ENCODE data around the gene DPF3.

DPF3 gene

DNA sequence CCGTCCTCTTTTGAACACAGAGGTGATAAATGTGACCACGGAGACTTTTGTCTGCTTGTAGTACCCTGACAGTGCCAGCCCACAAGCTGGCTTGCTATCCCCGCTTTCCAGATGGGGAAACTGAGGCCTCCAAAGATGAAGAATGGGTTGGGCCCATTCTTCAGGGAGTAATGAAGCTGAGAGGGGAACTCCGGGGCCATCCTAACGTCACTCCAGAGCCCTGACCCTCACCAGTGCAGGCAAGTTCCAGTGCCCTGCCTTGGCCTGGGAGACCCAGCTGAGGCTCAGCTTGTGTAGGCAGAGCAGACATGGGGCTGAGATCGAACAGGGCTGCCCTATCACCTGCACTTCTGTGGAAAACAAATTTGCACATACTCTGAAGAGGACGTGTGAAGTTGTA is 277.1 kb downstream of the DPF3 start:
- no peak for DNase-seq (ENCODE audit: low read depth in 3 of 3)

DNA sequence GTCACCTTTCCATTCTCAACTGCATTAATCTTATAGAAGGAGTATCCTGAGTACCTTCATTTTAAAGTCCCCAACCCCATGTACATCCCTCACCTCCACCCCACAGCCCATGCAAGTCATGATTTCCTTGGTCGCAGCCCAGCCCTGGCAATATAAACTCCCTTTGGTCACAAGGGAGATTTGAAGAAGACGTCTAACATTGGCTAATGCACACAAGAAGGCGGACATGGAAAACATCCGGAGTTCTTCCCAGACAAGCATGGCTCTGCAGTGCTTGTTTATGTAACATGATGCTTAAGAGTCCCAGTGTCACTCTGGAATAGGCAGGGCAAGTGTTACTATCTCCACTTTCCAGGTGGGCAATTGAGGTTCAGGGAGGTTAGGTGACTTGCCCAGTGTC is 277.6 kb downstream of the DPF3 start:
- DNase-seq (ENCODE audit: low read depth in 3 of 3), result no peak

DNA sequence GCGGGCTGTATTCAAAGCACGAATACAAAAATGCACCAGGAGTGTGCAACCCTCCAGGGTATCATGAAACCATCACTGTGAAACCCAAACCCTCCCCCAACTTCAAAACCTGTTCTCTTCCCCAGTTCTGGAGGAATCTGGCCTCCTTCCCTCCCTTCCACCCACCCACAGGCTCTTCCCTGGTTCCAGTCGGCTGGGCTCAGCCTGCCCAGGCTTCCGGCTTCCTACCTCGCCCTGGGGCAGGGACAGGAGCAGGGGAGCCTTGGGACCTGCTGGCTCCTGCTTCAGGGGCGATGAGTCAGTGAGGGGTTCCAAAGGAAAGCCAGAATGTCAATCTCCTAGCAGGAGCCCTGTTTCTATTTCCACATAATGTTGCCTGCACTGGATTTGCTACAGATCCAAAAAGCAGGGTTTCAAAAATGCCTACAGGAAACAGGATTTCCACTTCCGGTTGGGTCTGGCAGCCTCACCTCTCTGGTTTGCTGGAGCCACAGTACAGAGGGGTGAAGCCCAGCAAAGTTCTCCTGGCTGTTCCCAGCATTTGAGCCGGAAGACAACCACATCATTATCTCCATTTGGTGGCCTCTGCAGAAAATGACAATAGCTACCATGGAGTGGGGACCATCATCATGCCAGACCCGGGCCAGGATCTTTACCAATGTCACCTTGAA is 278.3 kb downstream of the DPF3 start:
- no peak for DNase-seq (ENCODE audit: low read depth in 3 of 3)

DNA sequence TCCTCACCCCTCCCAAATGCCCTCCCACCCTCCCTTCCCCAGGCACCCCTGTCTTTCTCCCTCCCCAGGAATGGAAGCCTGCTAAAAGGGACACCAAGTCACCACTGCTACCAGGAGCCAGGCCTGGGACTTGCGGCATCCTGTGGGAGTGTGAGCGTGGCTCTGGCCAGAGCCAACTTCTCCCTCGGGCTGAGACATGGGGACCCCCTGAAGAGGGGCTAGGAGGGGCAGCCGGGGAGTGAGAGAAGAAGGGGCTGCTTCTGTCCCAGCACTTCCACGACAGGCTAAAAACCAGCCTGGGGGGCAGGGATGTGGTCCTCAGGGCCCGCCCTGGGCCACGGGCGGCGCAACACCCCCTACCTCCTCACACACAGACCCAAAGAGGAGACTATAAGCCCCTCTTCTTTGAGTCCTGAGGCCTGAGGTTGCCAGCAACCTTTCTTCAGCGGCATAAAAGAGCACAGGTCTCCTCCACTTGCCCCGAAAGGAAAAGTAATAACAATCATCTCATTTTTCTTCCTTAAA is 278.9 kb downstream of the DPF3 start:
- DNase-seq (ENCODE audit: low read depth in 3 of 3), result no peak

GRCh38 chr14:72614365-72614764 is 279.5 kb downstream of the DPF3 start:
- no peak for DNase-seq (ENCODE audit: low read depth in 3 of 3)

DNA sequence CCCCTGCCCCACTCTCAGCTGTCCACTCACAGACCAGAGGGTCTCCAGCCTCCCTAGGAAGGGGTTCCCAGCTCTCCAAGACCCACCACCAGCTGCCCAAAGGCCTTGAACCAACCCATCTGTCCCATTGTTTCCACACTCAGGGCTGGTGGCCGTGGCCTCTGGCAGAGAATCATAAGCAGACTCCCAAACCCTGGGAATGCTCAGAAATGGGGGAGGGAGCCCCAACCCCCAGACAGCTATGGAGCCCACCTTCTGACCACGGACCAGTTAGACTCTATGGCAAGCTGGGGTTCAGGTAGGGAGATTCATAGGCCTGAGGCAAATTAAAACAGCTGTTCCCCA is 280.0 kb downstream of the DPF3 start:
- no peak for DNase-seq (ENCODE audit: low read depth in 3 of 3)

DNA sequence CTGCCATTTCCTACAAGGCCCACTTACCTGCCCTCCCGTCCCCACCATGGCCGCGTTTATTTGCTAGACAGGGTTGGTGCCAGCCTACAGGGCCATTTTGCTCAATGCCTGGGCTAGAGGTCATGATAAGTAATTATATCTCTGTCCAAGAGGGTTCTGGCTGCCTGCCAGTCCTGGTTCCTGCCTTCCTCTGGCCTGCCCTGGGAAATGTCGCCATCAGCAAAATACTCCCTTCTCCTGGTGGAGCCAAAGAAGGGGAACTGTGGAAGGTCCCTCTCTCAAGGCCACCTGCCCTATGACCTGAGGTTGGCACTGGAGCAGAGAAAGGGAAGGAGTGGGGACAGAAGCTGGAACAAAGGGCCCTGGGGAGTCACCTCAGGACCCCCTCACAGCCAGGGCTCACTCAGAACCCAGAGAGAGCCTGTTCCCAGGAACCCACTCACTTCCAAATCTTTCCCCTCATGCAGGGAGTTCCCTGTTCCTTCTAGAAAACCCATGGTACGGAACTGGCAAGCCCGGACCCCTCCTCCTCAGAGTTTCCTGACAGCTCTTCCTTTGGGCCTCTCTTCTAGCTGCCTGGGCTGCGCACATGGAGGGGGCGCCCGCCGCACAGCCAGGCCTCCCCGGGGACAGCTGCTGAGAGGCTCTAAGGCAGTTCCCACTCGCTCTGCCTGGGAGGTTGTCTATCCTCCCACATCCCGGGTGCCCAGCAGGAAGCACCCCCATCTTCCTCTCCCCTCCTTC is 280.5 kb downstream of the DPF3 start:
- no peak for DNase-seq (ENCODE audit: low read depth in 3 of 3)

- DNase-seq (ENCODE audit: low read depth in 3 of 3), result no peak
These were observed 281.9 kb downstream of the DPF3 start for GRCh38 chr14:72612041-72612440.

GRCh38 chr14:72611506-72611905 is 282.4 kb downstream of the DPF3 start:
- DNase-seq (ENCODE audit: low read depth in 3 of 3), result no peak

GRCh38 chr14:72610831-72611200 is 283.1 kb downstream of the DPF3 start:
- no peak for DNase-seq (ENCODE audit: low read depth in 3 of 3)

DNA sequence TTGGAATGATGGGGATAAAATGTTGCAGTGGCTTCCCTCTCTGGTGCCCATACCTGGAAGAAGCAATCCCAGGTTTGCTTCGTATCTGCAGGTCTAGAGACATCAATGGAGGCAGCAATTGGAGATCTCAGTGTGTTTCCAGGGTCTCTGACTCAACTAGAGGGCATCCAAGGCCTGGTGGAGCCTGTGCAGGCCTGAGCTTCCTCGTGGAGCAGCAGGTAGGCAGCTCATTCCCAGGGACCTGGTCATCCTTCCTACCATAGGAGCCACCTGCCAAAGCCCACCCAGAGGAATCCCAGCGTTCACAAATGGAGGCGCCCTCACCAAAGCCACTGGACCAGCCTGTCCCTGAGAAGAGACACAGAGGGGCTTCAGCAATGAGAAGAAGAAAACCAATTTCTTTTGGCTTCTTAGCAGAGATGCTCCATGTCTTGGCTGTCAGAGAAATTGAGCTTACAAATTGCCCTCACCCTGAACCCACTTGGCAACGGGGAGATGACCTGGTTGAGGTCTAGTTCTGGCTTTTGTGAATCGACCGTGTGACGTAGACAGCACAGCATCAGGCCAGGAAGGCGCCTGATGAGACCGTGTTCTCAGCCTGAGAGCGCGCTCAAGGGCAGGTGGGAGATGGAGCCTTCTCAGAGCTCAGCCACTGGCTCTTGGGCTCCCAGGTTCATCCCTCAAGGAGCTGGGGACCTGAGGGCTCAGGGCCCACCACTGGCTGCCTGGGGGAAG is 283.6 kb downstream of the DPF3 start:
- DNase-seq (ENCODE audit: low read depth in 3 of 3), result no peak

- DNase-seq (ENCODE audit: low read depth in 3 of 3), result no peak
These were observed 284.5 kb downstream of the DPF3 start for GRCh38 chr14:72609205-72609916.

- no peak for DNase-seq (ENCODE audit: low read depth in 3 of 3)
These were observed 285.3 kb downstream of the DPF3 start for GRCh38 chr14:72608391-72609204.

DNA sequence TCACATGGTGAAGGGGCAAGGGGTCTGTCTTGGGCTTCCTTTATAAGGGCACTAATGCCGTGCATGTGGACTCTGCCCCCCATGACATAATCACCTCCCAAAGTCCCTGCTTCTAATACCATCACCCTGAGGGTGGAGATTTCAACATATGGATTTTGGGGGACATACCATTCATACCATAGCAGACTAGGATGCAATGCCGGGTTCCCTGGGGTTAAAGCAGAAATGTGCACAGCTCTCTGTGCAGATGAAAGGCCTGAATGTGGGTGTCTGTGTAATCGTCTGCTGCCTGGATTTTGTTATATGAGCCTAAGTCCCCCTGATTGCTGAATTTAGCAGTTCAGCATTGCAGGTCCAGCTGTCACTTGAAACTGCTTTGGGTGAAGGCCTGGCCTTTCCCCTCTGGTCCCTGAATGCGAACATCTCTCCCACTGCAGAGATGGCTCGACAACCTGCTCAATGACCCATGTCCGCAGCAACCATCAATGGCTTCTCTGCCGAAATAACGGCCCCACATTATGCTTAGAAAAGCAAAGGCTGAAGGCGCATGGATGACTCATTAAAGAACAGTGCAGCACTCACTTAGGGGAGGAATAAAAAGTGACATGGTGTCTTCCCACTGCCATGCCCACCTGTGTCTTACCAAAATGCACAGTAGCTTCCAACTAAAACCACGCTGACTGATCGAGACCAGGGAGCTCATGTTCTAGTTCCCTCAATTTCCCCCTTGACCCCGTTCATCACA is 286.3 kb downstream of the DPF3 start:
- no peak for DNase-seq (ENCODE audit: low read depth in 3 of 3)

GRCh38 chr14:72606879-72607278 is 287.0 kb downstream of the DPF3 start:
- no peak for DNase-seq (ENCODE audit: low read depth in 3 of 3)

GRCh38 chr14:72605921-72606220 is 288.0 kb downstream of the DPF3 start:
- DNase-seq (ENCODE audit: low read depth in 3 of 3), result no peak

DNA sequence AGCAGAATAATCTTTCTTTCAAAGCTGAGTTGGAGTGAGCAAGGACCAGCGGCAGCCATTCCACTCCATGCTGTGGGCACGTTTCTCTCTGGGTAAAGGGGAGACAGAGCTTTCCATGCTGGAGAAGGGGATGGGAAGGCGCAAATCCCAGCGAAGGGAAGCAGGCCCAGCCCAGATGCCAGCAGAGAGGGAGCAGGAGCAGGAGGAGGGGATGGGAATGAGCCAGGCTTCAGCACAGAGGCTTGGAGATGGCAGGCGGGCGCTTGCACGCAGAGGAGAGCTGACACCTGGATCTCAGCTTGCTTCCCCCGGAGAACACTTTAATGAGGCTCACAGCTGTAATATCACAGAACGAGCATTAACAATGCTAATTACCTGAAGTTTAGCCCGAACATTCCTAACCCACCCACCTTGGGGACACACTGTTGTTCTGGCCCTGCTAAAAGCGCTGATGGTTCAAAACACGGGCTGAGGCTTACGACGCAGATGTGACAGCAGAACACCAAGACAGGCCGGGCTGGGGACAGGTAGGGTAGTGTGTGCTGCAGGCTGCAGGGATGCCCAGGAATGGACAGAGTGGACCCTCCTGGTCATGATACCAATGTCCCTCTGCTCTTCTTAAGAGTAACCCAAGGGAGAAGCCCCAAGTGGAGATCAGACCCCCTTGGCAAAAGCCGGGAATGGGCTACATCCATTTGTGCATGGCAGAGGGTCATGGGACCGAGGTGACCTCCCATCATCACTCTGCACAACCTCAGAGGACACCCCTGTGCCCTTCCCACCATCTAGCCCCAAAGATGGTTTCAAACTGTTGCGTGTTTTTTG is 288.6 kb downstream of the DPF3 start:
- no peak for DNase-seq (ENCODE audit: low read depth in 3 of 3)

- no peak for DNase-seq (ENCODE audit: low read depth in 3 of 3)
These were observed 289.8 kb downstream of the DPF3 start for GRCh38 chr14:72604133-72604532.

DNA sequence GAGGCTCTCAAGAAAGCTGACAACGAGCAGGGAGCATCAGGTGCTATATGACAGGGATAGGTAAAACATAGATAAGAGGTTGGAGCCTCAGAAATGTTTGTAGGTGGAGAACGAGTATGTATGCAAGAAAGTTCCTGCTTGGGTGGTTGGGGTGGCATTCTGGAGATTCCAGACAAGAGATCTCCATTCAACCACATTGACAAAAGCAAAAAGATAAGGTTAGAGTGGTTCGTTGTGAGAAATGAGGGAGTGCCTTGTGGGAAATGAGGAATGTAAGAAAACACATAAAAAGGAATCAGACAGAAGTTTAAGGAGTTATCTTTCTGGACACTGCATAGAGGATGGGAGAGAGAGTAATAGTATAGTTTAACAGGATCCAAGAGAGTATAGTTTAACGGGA is 290.3 kb downstream of the DPF3 start:
- no peak for DNase-seq (ENCODE audit: low read depth in 3 of 3)
